HG03196 (cell line): Measurements from ENCODE around the gene CTNS.

Source experiments
- ATAC-seq: cut with Tn5 transposase; IDR thresholded peaks from one replicate; pipeline ENCODE4 v1.9.1; 2021; ENCODE audit not compliant: unreplicated experiment

Gene CTNS

GRCh38 chr17:3657874-3658783 lies 21.6 kb downstream of the CTNS start:
- ATAC-seq = no peak

- ATAC-seq = no peak
Observed at GRCh38 chr17:3658784-3659449, 22.4 kb downstream of the CTNS start.

GRCh38 chr17:3659541-3660111 lies 23.1 kb downstream of the CTNS start:
- ATAC-seq = no peak

- no peak for ATAC-seq
Observed at GRCh38 chr17:3660311-3660891, 23.8 kb downstream of the CTNS start.

- no peak for ATAC-seq
Observed at GRCh38 chr17:3663102-3664011, 26.8 kb downstream of the CTNS start.

- no peak for ATAC-seq
Observed at GRCh38 chr17:3665834-3666233, 29.3 kb downstream of the CTNS start.

GRCh38 chr17:3666516-3666915 lies 30.0 kb downstream of the CTNS start:
- ATAC-seq = no peak

GRCh38 chr17:3667366-3668278 lies 31.1 kb downstream of the CTNS start:
- ATAC-seq = peak; percentile 16

GRCh38 chr17:3668279-3669084 lies 31.9 kb downstream of the CTNS start, which contains the start of the genes EMC6 and TAX1BP3:
Gene EMC6 (plus strand): TSS chr17:3668812. CDS start chr17:3669147, 335 bp downstream.
Gene TAX1BP3 (minus strand): TSS chr17:3668578. CDS start chr17:3668526, 52 bp downstream.
- peak; percentile 82 for ATAC-seq

GRCh38 chr17:3669085-3669347 lies 32.5 kb downstream of the CTNS start:
- ATAC-seq = no peak

- ATAC-seq = no peak
Observed at GRCh38 chr17:3669548-3669947, 33.0 kb downstream of the CTNS start.

- no peak for ATAC-seq
Observed at GRCh38 chr17:3672571-3672970, 36.0 kb downstream of the CTNS start.

- ATAC-seq = no peak
Observed at GRCh38 chr17:3675886-3676285, 39.3 kb downstream of the CTNS start.

GRCh38 chr17:3678095-3678820 lies 41.7 kb downstream of the CTNS start:
- no peak for ATAC-seq

- ATAC-seq = no peak
Observed at GRCh38 chr17:3678821-3679530, 42.4 kb downstream of the CTNS start.

- no peak for ATAC-seq
Observed at GRCh38 chr17:3679531-3680126, 43.1 kb downstream of the CTNS start.

- ATAC-seq = no peak
Observed at GRCh38 chr17:3681057-3681456, 44.5 kb downstream of the CTNS start.
